Motor neuron (in vitro differentiated cells): ENCODE measurements around the gene DNAAF2. TPM values are rescaled to one million over a fixed set of nuclear protein-coding genes. Genes with fewer than 3 reads are reported as not detected.
A peak's percentile ranks its signal among the peaks of the same experiment; 100 is the strongest.

ENCODE experiments used
- ATAC-seq, 8 experiments: fragments of 200-7000 bp; cut with Tn5 transposase; replicated peaks in 6 of 8; 2 replicates each; pipeline ENCODE4 v1.8.0; 2021; ENCODE audit warnings: mild to moderate bottlenecking in 8 of 8, moderate library complexity in 8 of 8
- H3K27ac ChIP-seq, 2 donors: fragments of 250-450 bp; sonication (Bioruptor Pico); 2 replicates each; pipeline ENCODE4 v1.9.0; 2021; ENCODE audit warnings: antibody characterized with exemption in 2 of 2, mild to moderate bottlenecking in 2 of 2, moderate library complexity in 1 of 2
- H3K4me1 ChIP-seq, 2 donors: fragments of 250-450 bp; sonication (Bioruptor Pico); replicated peaks in 1 of 2; 2 replicates each; pipeline ENCODE4 v1.6.1; 2021; ENCODE audit warnings: antibody characterized with exemption in 2 of 2, mild to moderate bottlenecking in 2 of 2, moderate library complexity in 1 of 2
- H3K4me3 ChIP-seq, 5 donors: fragments of 250-450 bp; sonication (Bioruptor Pico); 2 replicates each; pipeline ENCODE4 v1.9.0; 2021; ENCODE audit warnings: antibody characterized with exemption in 5 of 5, mild to moderate bottlenecking in 5 of 5, moderate library complexity in 4 of 5
- WGBS, 10 experiments: fragments of 450-650 bp; shearing (Covaris generic); methylation state at CpG; one replicate each; pipeline ENCODE4 v1.0.0; 2022; 5-methylcytosine and 5-hydroxymethylcytosine counted together
- in situ Hi-C, 9 experiments: fragments of 400-800 bp; cut with MboI; loops; one replicate each; pipeline ENCODE4 v1.15.0; 2021; ENCODE audit warnings: low sequenced_read_pairs in 9 of 9, low pct_unique_long_range_greater_than_20kb in 2 of 9; ENCODE audit not compliant: unreplicated experiment in 9 of 9
- total RNA-seq, 8 experiments: library from RNA; unstranded; fragments of 300-600 nt; gene quantifications; 2 replicates each; pipeline versions ENCODE4 v1.2.3 to v1.2.4, GENCODE V29; 2022

DNAAF2 gene
- total RNA-seq, 8 experiments from 2014 or later: 9.8 to 20.5 (median 13.3) TPM

GRCh38 chr14:49640540-49641417 is 5.7 kb upstream of the DNAAF2 start:
- in situ Hi-C loops: loop anchor here in 2 of 9 experiments (25.0 kb wide), 2 partner anchors 122 to 472 kb away; partner anchors contain the start of genes KLHDC2 (in 1 of the 2) and VCPKMT (in 1 of the 2)
- no peak overlapping the region for H3K27ac ChIP-seq
- no peak overlapping the region for H3K4me3 ChIP-seq
- ATAC-seq: no peak
- H3K4me1 ChIP-seq: peaks cover 5 to 9% of the 10 kb centered on the region in 2 donors
- WGBS, 10 experiments: 88 to 100% (median 99%) methylated on average over 1 to 7 of the region's 7 CpGs; no CpG with 5 or more reads in 3 of the 10 experiments

- in situ Hi-C loops: loop anchor here in 4 of 9 experiments (10.0 to 25.0 kb wide), 3 partner anchors 125 to 475 kb away; partner anchors contain the start of genes KLHDC2 (in 3 of the 4) and VCPKMT (in 1 of the 4)
- 32 to 100% (median 100%) methylated on average over 1 to 3 of the region's 3 CpGs for WGBS, 10 experiments
- H3K4me1 ChIP-seq: peaks cover 6 to 11% of the 10 kb centered on the region in 2 donors
- no peak overlapping the region for H3K27ac ChIP-seq
- no peak overlapping the region for H3K4me3 ChIP-seq
- ATAC-seq: no peak
Observed at GRCh38 chr14:49637534-49638078, 2.6 kb upstream of the DNAAF2 start.

- Histone ChIP-seq H3K4me3 (no peak overlapping the region), H3K27ac (no peak overlapping the region), H3K4me1 (peaks cover 6 to 11% of the 10 kb centered on the region in 2 donors)
- in situ Hi-C loops: loop anchor here in 4 of 9 experiments (10.0 to 25.0 kb wide), 3 partner anchors 125 to 475 kb away; partner anchors contain the start of genes KLHDC2 (in 3 of the 4) and VCPKMT (in 1 of the 4)
- no peak for ATAC-seq
- WGBS, 10 experiments: 53 to 100% (median 91%) methylated on average over 1 of the region's 1 CpG; no CpG with 5 or more reads in 2 of the 10 experiments
Observed at GRCh38 chr14:49636866-49637265, 1.8 kb upstream of the DNAAF2 start.

- Histone ChIP-seq H3K27ac (peak overlapping the region; percentile 88 to 92), H3K4me1 (peaks cover 6 to 13% of the 10 kb centered on the region in 2 donors), H3K4me3 (peak overlapping the region; percentile 56 to 90 (median 70))
- WGBS, 10 experiments: 0 to 2% (median 0%) methylated on average over 2 to 23 of the region's 101 CpGs; no CpG with 5 or more reads in 4 of the 10 experiments
- peak; percentile 69 to 90 (median 85) for ATAC-seq
- in situ Hi-C loops: loop anchor here in 4 of 9 experiments (10.0 to 25.0 kb wide), 3 partner anchors 128 to 478 kb away; partner anchors contain the start of genes KLHDC2 (in 3 of the 4) and VCPKMT (in 1 of the 4)
Observed at GRCh38 chr14:49633640-49634546, 1.2 kb downstream of the DNAAF2 start.

- H3K4me3 ChIP-seq: peak overlapping the region in 1 of 5 donors; percentile 92
- 40 to 100% (median 93%) methylated on average over 1 to 5 of the region's 6 CpGs; no CpG with 5 or more reads in 1 of the 10 experiments for WGBS, 10 experiments
- no peak for ATAC-seq
- H3K4me1 ChIP-seq: peaks cover 3 to 21% of the 10 kb centered on the region in 2 donors
- H3K27ac ChIP-seq: no peak overlapping the region
- in situ Hi-C loops: no loop called here
Observed at GRCh38 chr14:49623941-49624839, 10.9 kb downstream of the DNAAF2 start.

GRCh38 chr14:49623387-49623786 is 11.7 kb downstream of the DNAAF2 start:
- no peak for ATAC-seq
- 0 to 100% (median 65%) methylated on average over 1 to 3 of the region's 3 CpGs; no CpG with 5 or more reads in 1 of the 10 experiments for WGBS, 10 experiments

GRCh38 chr14:49622022-49622607 is 12.9 kb downstream of the DNAAF2 start:
- H3K4me1 ChIP-seq: peaks cover 6 to 27% of the 10 kb centered on the region in 2 donors
- peak overlapping the region; percentile 61 to 99 (median 92) for H3K4me3 ChIP-seq
- ATAC-seq: no peak
- no peak overlapping the region for H3K27ac ChIP-seq
- in situ Hi-C loops: no loop called here
- 0 to 80% (median 27%) methylated on average over 1 to 3 of the region's 3 CpGs; no CpG with 5 or more reads in 2 of the 10 experiments for WGBS, 10 experiments

More at GRCh38 chr14:49623387-49623786, 11.7 kb downstream of the DNAAF2 start:
- in situ Hi-C loops: no loop called here
- H3K4me3 ChIP-seq: peak overlapping the region in 2 of 5 donors; percentile 2 to 92
- no peak overlapping the region for H3K27ac ChIP-seq
- peaks cover 6 to 27% of the 10 kb centered on the region in 2 donors for H3K4me1 ChIP-seq

GRCh38 chr14:49621114-49621881 is 13.7 kb downstream of the DNAAF2 start:
- Histone ChIP-seq H3K4me3 (peak overlapping the region; percentile 61 to 99 (median 92)), H3K4me1 (peaks cover 6 to 27% of the 10 kb centered on the region in 2 donors), H3K27ac (peak overlapping the region; percentile 96 to 98)
- ATAC-seq: peak; percentile 31 to 56 (median 39)
- WGBS, 10 experiments: 0 to 21% (median 5%) methylated on average over 3 to 19 of the region's 65 CpGs; no CpG with 5 or more reads in 4 of the 10 experiments
- in situ Hi-C loops: no loop called here

- in situ Hi-C loops: no loop called here
- peaks cover 6 to 27% of the 10 kb centered on the region in 2 donors for H3K4me1 ChIP-seq
- peak within 1 kb of the TSS; percentile 61 to 99 (median 92) for H3K4me3 ChIP-seq
- H3K27ac ChIP-seq: peak within 1 kb of the TSS; percentile 96 to 98
- ATAC-seq: peak; percentile 90 to 98 (median 96)
- WGBS, 10 experiments: 0 to 2% (median 0%) methylated on average over 3 to 45 of the region's 85 CpGs; no CpG with 5 or more reads in 1 of the 10 experiments
Observed at GRCh38 chr14:49620182-49621113, 14.6 kb downstream of the DNAAF2 start, which contains the start of the genes MGAT2 and RPL36AL. Gene MGAT2, plus strand, starts transcription at chr14:49620799. Its CDS starts 470 bp downstream, at chr14:49621269. Gene RPL36AL, minus strand, starts transcription at chr14:49620626. Its CDS starts 1,522 bp downstream, at chr14:49619104.
